Midbrain (tissue), 1 donor: ENCODE measurements around the gene SMC4.
"Not testable (repeated sequence)": the region's sequence is repeated elsewhere in the genome, so short reads cannot be mapped to it uniquely, and the experiment has no call there.

Experiments used
- DNase-seq: peaks from one replicate; lab custom pipeline; 2025; lab: John Stamatoyannopoulos, UW

Gene SMC4

DNA sequence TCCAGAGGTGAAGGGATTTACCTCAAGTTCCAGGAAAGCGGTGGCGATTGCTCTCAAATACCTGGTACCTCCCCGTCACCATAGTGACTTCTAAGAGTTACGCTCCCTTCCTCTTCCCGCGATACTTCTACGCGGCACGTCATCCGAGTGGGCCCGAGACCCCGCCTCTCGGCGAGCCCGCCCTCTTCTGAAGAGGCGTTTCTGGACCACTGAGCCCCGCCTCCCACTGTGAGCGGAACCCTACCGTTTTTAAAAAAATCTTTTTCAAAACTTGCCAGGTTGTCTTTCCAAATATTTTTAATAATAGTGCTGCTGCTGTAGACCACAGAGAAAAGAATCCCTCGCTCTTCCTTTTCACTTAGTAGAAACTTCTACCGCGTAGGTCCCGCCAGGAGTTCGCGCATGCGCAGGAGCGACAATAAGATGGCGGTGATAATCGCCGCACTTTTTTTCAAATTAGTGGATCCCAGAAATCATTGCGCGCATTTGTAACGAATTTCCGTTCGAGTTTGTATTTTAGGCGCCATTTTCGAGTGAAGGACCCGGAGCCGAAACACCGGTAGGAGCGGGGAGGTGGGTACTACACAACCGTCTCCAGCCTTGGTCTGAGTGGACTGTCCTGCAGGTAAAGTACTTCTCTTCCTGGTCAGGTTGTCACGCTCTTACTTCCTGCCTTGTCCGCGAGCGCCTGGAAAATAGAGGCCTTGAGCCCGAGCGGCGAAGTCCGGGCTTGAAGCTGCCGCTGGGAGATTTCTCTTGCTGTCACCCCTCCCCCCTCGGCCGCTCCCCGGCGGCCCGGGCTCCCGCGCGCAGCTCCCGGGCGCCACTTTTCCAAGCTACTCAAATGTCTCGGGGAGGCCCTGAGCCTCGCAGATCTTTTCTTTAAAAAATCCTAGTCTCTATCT, at the start of gene SMC4, which contains the start of gene IFT80:
Gene SMC4, plus strand, starts transcription at position 526 of the 905 bp plus-strand sequence. CDS start 1,177 bp downstream, outside the sequence.
Gene IFT80, minus strand, starts transcription at position 101 of the 905 bp plus-strand sequence. CDS start 14,625 bp downstream, outside the sequence.
- peak; percentile 94 for DNase-seq

DNA sequence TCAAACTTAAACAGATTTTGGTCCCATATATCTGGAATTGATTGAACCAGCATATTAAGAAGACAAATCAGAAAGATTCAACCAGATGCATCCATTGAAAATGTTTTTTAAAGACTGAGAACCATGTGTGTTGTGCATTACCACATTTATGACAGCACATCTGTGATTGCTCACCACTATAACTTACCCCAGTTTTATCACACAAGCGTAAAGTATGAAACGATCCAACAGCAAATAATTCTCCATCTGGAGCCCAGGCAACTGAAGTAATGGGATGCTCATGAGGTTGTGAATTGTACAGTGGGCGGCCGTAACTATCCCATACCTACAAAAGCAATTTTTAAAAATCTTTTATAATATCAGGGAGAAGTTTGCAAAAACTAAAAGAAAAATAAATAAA, 43.6 kb upstream of the SMC4 start:
- DNase-seq, result no peak

DNA sequence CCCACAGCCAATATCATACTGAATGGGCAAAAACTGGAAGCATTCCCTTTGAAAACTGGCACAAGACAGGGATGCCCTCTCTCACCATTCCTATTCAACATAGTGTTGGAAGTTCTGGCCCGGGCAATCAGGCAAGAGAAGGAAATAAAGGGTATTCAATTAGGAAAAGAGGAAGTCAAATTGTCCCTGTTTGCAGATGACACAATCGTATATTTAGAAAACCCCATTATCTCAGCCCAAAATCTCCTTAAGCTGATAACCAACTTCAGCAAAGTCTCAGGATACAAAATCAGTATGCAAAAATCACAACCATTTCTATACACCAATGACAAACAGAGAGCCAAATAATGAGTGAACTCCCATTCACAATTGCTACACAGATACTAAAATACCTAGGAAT, 36.6 kb upstream of the SMC4 start:
- not testable (repeated sequence) for DNase-seq

DNA sequence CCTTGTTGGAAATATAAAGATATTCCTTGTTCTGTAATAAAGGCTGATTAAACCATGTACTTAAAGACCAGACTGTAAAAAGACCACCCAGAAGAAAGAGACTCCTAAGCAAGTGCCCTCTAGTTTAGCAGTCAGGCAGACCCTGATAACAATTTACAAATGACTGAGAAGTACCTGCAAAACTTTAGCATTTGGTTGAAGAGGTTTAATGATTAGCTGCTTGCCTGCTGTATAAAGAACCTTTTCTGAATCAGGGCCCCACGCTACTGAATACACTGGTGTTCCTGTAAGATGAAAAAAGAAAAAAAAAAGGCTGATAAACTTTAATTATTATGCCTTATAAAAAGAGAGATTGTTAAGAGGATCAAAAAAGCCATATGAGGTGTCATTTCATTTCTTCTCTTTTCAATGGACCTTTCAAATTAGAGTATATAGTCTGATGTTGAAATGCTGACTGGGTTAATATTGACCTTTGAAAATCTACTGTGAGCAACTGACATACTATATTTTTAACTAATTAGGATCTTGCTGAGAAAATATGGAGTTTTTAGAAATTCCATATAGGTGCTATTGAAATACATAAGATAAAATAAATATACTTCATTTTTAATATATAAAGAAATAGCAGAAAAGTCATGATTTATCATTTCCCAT, 33.5 kb upstream of the SMC4 start:
- DNase-seq, result no peak

- DNase-seq, result no peak
Observed at GRCh38 chr3:160368804-160369203, 30.6 kb upstream of the SMC4 start.

- no peak for DNase-seq
Observed at GRCh38 chr3:160369784-160370183, 29.7 kb upstream of the SMC4 start.

GRCh38 chr3:160370987-160371857, 28.2 kb upstream of the SMC4 start:
- no peak for DNase-seq

GRCh38 chr3:160372780-160373179, 26.7 kb upstream of the SMC4 start:
- DNase-seq, result no peak

DNA sequence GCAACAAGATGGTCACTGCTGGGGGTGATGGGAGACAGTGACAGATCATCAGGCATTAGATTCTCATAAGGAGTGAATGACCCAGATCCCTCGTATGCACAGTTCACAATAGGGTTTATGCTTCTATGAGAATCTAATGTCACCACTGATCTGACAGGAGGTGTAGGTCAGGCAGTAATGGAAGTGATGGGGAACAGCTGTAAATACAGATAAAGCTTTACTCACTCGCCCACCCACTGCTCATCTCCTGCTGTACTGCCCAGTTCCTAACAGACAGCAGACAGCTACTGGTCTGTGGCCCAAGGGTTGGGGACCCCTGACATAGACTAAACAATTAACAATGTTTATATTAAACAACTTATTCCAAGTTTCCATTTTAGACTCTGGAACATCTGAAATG, 25.8 kb upstream of the SMC4 start:
- no peak for DNase-seq

GRCh38 chr3:160374472-160374871, 25.0 kb upstream of the SMC4 start:
- DNase-seq, result no peak

- DNase-seq, result no peak
Observed at GRCh38 chr3:160374925-160375324, 24.5 kb upstream of the SMC4 start.

DNA sequence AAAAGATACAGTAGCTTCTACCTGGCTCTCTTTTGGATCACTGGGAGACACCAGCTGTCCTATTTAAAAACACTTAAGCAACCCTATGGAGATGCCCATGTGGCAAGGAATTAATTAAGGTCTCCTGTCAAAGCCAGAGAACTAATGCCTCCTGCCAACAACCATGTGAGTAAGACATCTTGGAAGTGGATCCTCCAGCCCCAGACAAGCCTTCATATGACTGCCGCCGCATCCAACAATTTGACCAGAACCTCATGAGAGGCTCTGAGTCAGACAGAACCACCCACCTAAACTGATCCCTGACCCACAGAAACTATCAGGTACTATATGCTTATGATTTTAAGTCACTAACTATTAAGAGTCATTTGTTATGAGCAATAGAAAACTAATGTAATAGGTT, 22.8 kb upstream of the SMC4 start:
- DNase-seq, result no peak

- no peak for DNase-seq
Observed at GRCh38 chr3:160378331-160379109, 20.9 kb upstream of the SMC4 start.

GRCh38 chr3:160379628-160380214, 19.7 kb upstream of the SMC4 start:
- DNase-seq, result no peak

- DNase-seq, result no peak
Observed at GRCh38 chr3:160381470-160381869, 18.0 kb upstream of the SMC4 start.

DNA sequence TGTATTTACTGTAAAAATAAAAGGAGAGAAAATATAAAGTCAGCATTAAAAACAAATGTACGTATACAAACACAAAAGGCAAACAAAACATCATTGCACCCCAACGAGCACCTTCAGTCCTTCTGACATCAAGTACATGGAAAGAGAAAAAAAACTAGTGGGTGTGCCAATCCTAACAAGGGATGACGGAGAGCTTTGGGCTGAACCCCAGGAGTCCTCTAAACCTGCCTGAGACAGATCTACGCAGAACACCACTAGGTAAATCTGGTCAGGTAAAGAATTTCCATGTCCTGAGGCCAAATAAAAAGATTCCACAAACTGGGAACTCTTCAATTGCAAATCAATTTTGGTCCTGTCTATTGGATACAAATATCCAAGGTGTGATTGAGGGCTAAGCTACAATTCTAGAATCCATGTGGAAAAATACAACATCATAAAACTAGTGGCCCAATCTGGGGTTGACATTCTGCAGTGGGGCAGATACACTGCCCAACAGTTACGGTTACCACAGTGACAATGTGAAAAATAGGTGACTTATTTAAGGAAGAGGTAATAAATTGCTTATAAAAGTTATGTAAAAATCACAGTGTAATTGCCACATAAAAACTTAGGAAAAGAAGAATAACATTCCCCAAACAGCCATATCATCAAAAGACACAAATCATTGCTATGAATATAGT, 14.7 kb upstream of the SMC4 start:
- DNase-seq, result no peak

- DNase-seq, result no peak
Observed at GRCh38 chr3:160390565-160391138, 8.8 kb upstream of the SMC4 start.

GRCh38 chr3:160392798-160393197, 6.7 kb upstream of the SMC4 start:
- DNase-seq, result no peak

- DNase-seq, result no peak
Observed at GRCh38 chr3:160393346-160394008, 6.0 kb upstream of the SMC4 start.

DNA sequence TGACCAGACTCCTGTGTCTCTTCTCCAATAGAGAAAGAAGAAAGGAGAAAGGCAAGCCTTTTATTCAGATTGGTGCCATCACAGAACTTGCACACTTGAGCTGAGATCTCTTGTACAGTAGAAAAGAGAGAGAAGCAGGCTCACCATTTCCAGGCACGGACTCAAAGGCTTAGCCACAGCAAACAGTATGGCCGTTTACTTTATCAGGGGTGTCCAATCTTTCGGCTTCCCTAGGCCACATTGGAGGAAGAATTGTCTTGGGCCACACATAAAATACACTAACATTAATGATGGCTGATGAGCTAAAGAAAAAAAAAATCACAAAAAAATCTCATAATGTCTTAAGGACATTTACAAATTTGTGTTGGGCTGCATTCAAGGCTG, 5.4 kb upstream of the SMC4 start:
- DNase-seq, result no peak
